MM.1S (cell line): ENCODE results near the gene DCAF15.

Experiments
- DNase-seq: peaks from one replicate; pipeline ENCODE4 v3.0.0-alpha.2; 2015
- H2AFZ ChIP-seq: fragments of 300-600 bp; sonication (generic); 2 replicates; pipeline ENCODE4 v1.6.0; 2016; ENCODE audit warnings: antibody characterized with exemption, low read length
- H3F3A ChIP-seq: fragments of 300-600 bp; sonication (generic); 2 replicates; pipeline ENCODE4 v1.6.1; 2016; ENCODE audit warnings: mild to moderate bottlenecking, antibody characterized with exemption, low read length, moderate library complexity, mixed read lengths; ENCODE audit not compliant: insufficient read depth
- H3K27ac ChIP-seq: fragments of 300-600 bp; sonication (generic); 2 replicates; pipeline ENCODE4 v1.5.1; 2016; ENCODE audit warnings: mild to moderate bottlenecking, low read length
- H3K27me3 ChIP-seq: fragments of 300-600 bp; sonication (generic); replicated peaks from 2 replicates; pipeline ENCODE4 v1.6.0; 2016; ENCODE audit warnings: low read length; ENCODE audit not compliant: insufficient read depth
- H3K36me3 ChIP-seq: fragments of 300-600 bp; sonication (generic); replicated peaks from 2 replicates; pipeline ENCODE4 v1.6.1; 2016; ENCODE audit warnings: mild to moderate bottlenecking, low read length, mixed read lengths; ENCODE audit not compliant: insufficient read depth
- H3K4me1 ChIP-seq: fragments of 300-600 bp; sonication (generic); 2 replicates; pipeline ENCODE4 v1.6.1; 2016; ENCODE audit warnings: low read length, mixed read lengths
- H3K4me2 ChIP-seq: fragments of 300-600 bp; sonication (generic); 2 replicates; pipeline ENCODE4 v1.6.0; 2016; ENCODE audit warnings: low read depth, low read length
- H3K4me3 ChIP-seq: fragments of 300-600 bp; sonication (generic); 2 replicates; pipeline ENCODE4 v1.5.1; 2016; ENCODE audit warnings: low read length, mixed read lengths
- H3K79me2 ChIP-seq: fragments of 300-600 bp; sonication (generic); 2 replicates; pipeline ENCODE4 v1.6.1; 2016; ENCODE audit warnings: mixed run types, low read length, mixed read lengths
- H3K9ac ChIP-seq: fragments of 300-600 bp; sonication (generic); 2 replicates; pipeline ENCODE4 v1.6.1; 2016; ENCODE audit warnings: low read length, mixed read lengths
- H3K9me2 ChIP-seq: fragments of 300-600 bp; sonication (generic); replicated peaks from 2 replicates; pipeline ENCODE4 v1.6.1; 2016; ENCODE audit warnings: mild to moderate bottlenecking, low read length, mixed read lengths; ENCODE audit not compliant: insufficient read depth
- H3K9me3 ChIP-seq: fragments of 300-600 bp; sonication (generic); replicated peaks from 2 replicates; pipeline ENCODE4 v1.6.1; 2016; ENCODE audit warnings: mild to moderate bottlenecking, low read length, mixed read lengths; ENCODE audit not compliant: insufficient read depth
- H4K20me1 ChIP-seq: fragments of 300-600 bp; sonication (generic); 2 replicates; pipeline ENCODE4 v1.6.1; 2016; ENCODE audit warnings: mild to moderate bottlenecking, low read length, moderate library complexity, mixed read lengths; ENCODE audit not compliant: insufficient read depth
- CTCF ChIP-seq: fragments of 300-600 bp; sonication (generic); IDR thresholded peaks from 2 replicates; pipeline ENCODE4 v1.5.1; 2016; ENCODE audit warnings: antibody characterized with exemption, low read length, mixed read lengths
- EZH2 ChIP-seq: fragments of 300-600 bp; sonication (generic); optimal IDR thresholded peaks from 2 replicates; pipeline ENCODE3; 2017; ENCODE audit warnings: low read depth, mild to moderate bottlenecking, antibody characterized with exemption, low read length, mixed read lengths
- EZH2phosphoT487 ChIP-seq: fragments of 300-600 bp; sonication (generic); IDR thresholded peaks from 2 replicates; pipeline ENCODE4 v1.6.1; 2018; ENCODE audit warnings: antibody characterized with exemption, low read length

DCAF15 gene

GRCh38 chr19:13917888-13918406 is 34.4 kb upstream of the DCAF15 start:
- no peaks in the 10 kb centered on the region for H3K27me3 ChIP-seq
- no peaks in the 10 kb centered on the region for H3K9me2 ChIP-seq
- H3K4me2 ChIP-seq = no peak overlapping the region
- no peaks in the 10 kb centered on the region for H3K79me2 ChIP-seq
- no peaks in the 10 kb centered on the region for H4K20me1 ChIP-seq
- H3K9ac ChIP-seq = no peak overlapping the region
- no peaks in the 10 kb centered on the region for H3K4me1 ChIP-seq
- H3K4me3 ChIP-seq = no peak overlapping the region
- DNase-seq = no peak
- H3K36me3 ChIP-seq = 0 out of 2 replicates have a peak, but pooled peaks cover 2% of the 10 kb centered on the region
- H3F3A ChIP-seq = no peaks in the 10 kb centered on the region
- H2AFZ ChIP-seq = no peak overlapping the region
- H3K9me3 ChIP-seq = no peaks in the 10 kb centered on the region
- TF ChIP-seq EZH2phosphoT487 = no peak
- TF ChIP-seq CTCF = no peak
- no peak for TF ChIP-seq EZH2
- H3K27ac ChIP-seq = no peak overlapping the region

GRCh38 chr19:13918726-13919411 is 33.4 kb upstream of the DCAF15 start:
- H3K79me2 ChIP-seq = no peaks in the 10 kb centered on the region
- no peak for TF ChIP-seq EZH2
- TF ChIP-seq EZH2phosphoT487 = no peak
- TF ChIP-seq CTCF = no peak
- no peak overlapping the region for H3K27ac ChIP-seq
- H4K20me1 ChIP-seq = no peaks in the 10 kb centered on the region
- H3K27me3 ChIP-seq = no peaks in the 10 kb centered on the region
- no peaks in the 10 kb centered on the region for H3K9me2 ChIP-seq
- H3K36me3 ChIP-seq = 0 out of 2 replicates have a peak, but pooled peaks cover 2% of the 10 kb centered on the region
- H3K4me2 ChIP-seq = no peak overlapping the region
- no peak overlapping the region for H3K9ac ChIP-seq
- no peak overlapping the region for H3K4me3 ChIP-seq
- no peak overlapping the region for H2AFZ ChIP-seq
- no peaks in the 10 kb centered on the region for H3K4me1 ChIP-seq
- DNase-seq = no peak
- no peaks in the 10 kb centered on the region for H3F3A ChIP-seq
- H3K9me3 ChIP-seq = no peaks in the 10 kb centered on the region

DNA sequence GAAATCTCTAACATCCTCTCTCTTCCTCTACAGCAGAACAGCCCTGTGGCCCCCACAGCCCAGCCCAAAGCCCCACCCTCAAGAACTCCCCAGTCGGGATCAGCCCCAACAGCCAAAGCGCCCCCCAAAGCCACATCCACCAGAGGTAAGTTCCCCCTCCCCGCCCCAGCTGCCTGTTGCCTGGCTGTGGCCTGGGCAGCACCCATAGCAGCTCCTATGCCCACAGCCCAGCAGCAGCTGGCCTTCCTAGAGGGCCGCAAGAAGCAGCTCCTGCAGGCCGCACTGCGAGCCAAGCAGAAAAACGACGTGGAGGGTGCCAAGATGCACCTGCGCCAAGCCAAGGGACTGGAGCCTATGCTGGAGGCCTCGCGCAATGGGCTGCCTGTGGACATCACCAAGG is 31.8 kb upstream of the DCAF15 start:
- TF ChIP-seq CTCF (no peak), EZH2phosphoT487 (no peak), EZH2 (no peak)
- H3K4me3 ChIP-seq = no peak overlapping the region
- H3K27me3 ChIP-seq = no peaks in the 10 kb centered on the region
- no peak overlapping the region for H2AFZ ChIP-seq
- no peaks in the 10 kb centered on the region for H3F3A ChIP-seq
- no peaks in the 10 kb centered on the region for H3K79me2 ChIP-seq
- 0 out of 2 replicates have a peak, but pooled peaks cover 2% of the 10 kb centered on the region for H3K36me3 ChIP-seq
- no peak for DNase-seq
- H3K9me3 ChIP-seq = no peaks in the 10 kb centered on the region
- H3K4me2 ChIP-seq = no peak overlapping the region
- H4K20me1 ChIP-seq = no peaks in the 10 kb centered on the region
- no peaks in the 10 kb centered on the region for H3K4me1 ChIP-seq
- no peak overlapping the region for H3K27ac ChIP-seq
- H3K9ac ChIP-seq = no peak overlapping the region
- no peaks in the 10 kb centered on the region for H3K9me2 ChIP-seq
